GM19455 (cell line): ENCODE measurements around the gene IPMK.
A peak's percentile ranks its signal among the peaks of the same experiment; 100 is the strongest.

ENCODE experiments used
- ATAC-seq: cut with Tn5 transposase; IDR thresholded peaks from one replicate; pipeline ENCODE4 v1.9.1; 2021; ENCODE audit not compliant: unreplicated experiment

IPMK gene

GRCh38 chr10:58267713-58268453 is at the start of gene IPMK:
Gene IPMK (minus strand): TSS chr10:58267894. CDS start chr10:58267611, 283 bp downstream.
- peak; percentile 59 for ATAC-seq

- no peak for ATAC-seq
Measured at GRCh38 chr10:58316874-58317273, 49.2 kb upstream of the IPMK start.

DNA sequence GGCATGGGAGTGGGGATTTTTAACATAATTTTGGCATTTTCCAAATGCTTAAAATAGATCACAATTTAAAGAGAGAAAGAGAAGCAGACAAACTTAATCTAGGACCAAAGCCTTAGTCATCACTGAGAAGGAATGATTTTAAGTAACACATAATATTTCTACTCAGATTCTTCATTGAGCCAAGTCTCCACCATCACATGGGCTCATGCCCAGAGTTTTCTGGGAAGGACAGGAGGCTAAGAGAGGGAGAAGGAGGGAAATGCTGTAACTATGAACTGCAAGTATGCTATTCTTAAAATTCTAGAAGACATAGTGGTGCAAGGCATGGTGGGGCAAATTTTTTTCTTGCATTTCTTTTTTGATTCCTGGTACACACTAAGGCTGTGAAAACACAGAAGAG is 43.3 kb upstream of the IPMK start:
- ATAC-seq: no peak

- no peak for ATAC-seq
Measured at GRCh38 chr10:58307676-58308075, 40.0 kb upstream of the IPMK start.

DNA sequence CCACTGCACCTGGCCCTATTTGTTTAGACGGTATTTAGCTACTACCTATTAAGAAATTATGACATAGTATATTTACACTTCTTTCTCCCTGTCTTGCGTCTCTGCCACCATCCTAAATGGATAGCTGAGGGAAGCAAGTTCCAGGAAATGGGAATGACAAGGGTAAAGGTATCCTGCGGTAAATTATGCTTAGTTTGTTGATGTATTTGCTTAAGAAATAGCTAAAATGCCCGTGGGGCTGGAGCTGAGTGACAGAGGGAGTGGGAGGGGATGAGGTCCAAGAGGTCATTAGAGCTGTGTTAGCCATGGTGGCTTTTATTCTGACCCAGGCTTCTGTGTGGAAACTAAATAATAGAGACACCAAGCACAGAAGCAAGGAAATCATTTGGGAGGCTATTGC is 38.1 kb upstream of the IPMK start:
- ATAC-seq: no peak

GRCh38 chr10:58304099-58304633 is 36.5 kb upstream of the IPMK start:
- no peak for ATAC-seq

GRCh38 chr10:58302254-58302653 is 34.6 kb upstream of the IPMK start:
- no peak for ATAC-seq

GRCh38 chr10:58300676-58301075 is 33.0 kb upstream of the IPMK start:
- no peak for ATAC-seq

GRCh38 chr10:58299580-58299979 is 31.9 kb upstream of the IPMK start:
- ATAC-seq: peak; percentile 97

GRCh38 chr10:58293989-58294388 is 26.3 kb upstream of the IPMK start:
- ATAC-seq: no peak

DNA sequence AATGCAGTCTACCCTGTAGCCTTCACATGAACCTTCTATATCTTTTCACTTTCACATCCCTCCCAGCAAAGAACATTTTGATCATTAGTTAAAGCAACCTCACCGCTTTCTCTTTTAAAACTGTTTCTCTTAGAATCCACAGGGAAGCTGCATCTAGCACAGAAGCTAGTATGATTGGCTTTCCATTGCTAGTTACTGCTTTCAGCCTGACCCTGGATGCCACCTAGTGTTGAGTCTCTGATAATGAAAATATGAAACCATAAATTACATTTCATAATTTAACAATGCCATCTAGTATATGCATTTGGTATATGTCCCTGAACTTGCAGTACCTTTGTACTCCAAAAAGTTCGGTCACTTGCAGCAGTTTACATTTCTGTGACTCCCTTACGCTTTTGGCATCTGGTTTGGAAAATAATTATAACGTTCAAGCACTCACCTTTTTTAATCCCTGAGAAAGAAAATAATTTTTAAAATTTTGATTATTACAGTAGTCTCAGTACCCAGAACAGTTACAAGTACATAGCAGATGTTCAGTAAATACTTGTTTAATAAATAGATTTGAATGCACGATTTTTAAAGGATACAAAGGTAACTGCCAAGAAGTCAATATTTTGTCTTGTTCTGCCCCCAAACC is 24.0 kb upstream of the IPMK start:
- ATAC-seq: peak; percentile 80

- ATAC-seq: peak; percentile 97
Measured at GRCh38 chr10:58282615-58283014, 14.9 kb upstream of the IPMK start.

GRCh38 chr10:58281092-58281752 is 13.5 kb upstream of the IPMK start:
- no peak for ATAC-seq

DNA sequence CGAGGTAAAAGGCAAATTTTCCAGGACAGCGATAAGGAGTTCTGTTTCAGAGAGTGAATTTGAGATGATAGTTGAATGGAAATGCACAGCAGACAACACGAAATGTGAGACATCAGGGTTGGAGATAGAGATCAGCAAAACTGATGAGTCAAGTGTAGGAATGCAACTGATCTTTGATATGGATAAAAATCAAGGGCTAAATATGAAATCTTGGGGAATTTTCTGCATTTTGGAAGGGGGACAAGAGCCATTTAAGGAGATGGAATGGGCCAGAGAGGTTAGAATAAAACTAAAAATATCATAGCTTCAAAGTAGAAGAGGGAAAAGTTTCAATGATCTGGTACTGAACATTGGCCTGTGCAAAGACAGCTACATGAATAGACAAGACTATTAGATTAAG is 12.8 kb upstream of the IPMK start:
- ATAC-seq: no peak

DNA sequence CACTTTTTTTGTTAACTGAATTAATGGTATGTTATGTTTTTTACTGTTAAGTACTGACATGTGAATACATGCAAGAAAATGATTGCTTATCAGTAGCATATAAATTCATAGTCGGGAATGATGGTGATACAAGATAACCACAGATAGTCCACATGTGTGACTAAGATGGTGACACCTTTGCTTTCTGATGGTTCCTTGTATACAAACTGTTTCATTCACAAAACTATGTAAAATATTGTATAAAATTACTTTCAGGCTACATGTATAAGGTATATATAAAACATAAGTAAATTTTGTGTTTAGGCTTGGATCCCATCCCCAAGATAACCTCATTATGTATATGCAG is 11.2 kb upstream of the IPMK start:
- no peak for ATAC-seq

- no peak for ATAC-seq
Measured at GRCh38 chr10:58278274-58278961, 10.7 kb upstream of the IPMK start.

DNA sequence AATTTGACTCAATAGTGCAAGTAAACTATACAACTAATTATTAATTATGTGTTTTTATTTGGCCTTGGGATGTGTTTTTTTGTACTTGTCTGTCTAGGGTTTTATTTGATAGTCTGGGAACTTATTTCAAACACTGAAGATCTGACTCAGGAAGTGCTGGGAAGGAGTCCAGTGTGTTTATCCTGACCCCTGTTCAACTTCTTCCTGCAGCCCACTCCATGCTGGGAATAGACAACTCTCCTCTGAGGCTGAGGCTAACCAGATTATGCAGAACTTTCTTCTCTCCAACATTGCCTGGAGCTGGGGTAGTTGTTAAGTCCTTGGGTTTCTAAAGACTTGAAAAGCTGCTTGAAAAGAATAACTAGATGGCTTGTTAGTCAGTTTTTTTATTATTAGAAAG is 8.2 kb upstream of the IPMK start:
- no peak for ATAC-seq

- no peak for ATAC-seq
Measured at GRCh38 chr10:58275261-58275660, 7.6 kb upstream of the IPMK start.

- no peak for ATAC-seq
Measured at GRCh38 chr10:58269782-58270290, 2.1 kb upstream of the IPMK start.

GRCh38 chr10:58268946-58269781 is 1.5 kb upstream of the IPMK start, which contains the start of gene CISD1:
Gene CISD1 (plus strand): TSS chr10:58269162. CDS start chr10:58269274, 112 bp downstream.
- ATAC-seq: peak; percentile 58
